Loucy (cell line): ENCODE measurements around the gene RARRES1.

Experiments used
- EZH2phosphoT487 ChIP-seq: fragments of 200-600 bp; IDR thresholded peaks from 2 replicates; pipeline ENCODE4 v1.6.1; 2018; ENCODE audit warnings: antibody characterized with exemption, mild to moderate bottlenecking, moderate library complexity, borderline replicate concordance
- TF ChIP-seq, protein P1 (sequence below): fragments of 200-600 bp; sonication (generic); conservative IDR thresholded peaks from 2 replicates; pipeline ENCODE4 v1.5.1; 2014; ENCODE audit warnings: mild to moderate bottlenecking, antibody characterized with exemption, low read length

DNA sequence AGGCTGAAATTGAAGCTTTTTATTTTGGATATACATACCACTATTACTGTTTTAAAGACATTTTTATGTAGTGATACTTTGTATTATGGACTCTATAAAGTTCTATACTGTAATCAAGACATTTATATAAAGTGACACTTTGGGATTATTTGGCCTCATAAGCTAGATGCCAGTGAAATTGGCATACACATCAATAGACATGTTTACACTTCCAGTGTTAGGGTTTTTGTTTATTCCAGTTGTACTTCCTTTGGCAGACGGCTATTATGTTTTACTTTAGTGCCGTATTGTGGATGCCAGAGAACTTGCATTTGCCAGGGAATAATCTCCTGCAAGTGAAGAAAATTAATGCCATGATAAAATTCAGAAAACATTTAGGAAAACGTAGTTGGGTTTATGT lies 65.8 kb downstream of the RARRES1 start:
- no peak for TF ChIP-seq EZH2phosphoT487
- TF ChIP-seq, protein P1, sequence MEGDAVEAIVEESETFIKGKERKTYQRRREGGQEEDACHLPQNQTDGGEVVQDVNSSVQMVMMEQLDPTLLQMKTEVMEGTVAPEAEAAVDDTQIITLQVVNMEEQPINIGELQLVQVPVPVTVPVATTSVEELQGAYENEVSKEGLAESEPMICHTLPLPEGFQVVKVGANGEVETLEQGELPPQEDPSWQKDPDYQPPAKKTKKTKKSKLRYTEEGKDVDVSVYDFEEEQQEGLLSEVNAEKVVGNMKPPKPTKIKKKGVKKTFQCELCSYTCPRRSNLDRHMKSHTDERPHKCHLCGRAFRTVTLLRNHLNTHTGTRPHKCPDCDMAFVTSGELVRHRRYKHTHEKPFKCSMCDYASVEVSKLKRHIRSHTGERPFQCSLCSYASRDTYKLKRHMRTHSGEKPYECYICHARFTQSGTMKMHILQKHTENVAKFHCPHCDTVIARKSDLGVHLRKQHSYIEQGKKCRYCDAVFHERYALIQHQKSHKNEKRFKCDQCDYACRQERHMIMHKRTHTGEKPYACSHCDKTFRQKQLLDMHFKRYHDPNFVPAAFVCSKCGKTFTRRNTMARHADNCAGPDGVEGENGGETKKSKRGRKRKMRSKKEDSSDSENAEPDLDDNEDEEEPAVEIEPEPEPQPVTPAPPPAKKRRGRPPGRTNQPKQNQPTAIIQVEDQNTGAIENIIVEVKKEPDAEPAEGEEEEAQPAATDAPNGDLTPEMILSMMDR = no peak
